K562 (cell line): Measurements from ENCODE around the gene ZBTB47. TPM values are rescaled to one million over a fixed set of nuclear protein-coding genes. Genes with fewer than 3 reads are reported as not detected.

ENCODE experiments used
- BCOR ChIP-seq: fragments of 450-650 bp; IDR thresholded peaks from 2 replicates; pipeline ENCODE4 v1.6.1; 2016
- CHD1 ChIP-seq: fragments of 200-600 bp; sonication (generic); IDR thresholded peaks from one replicate; pipeline ENCODE4 v1.6.1; 2012; ENCODE audit warnings: mild to moderate bottlenecking, moderate library complexity, low read length, inconsistent platforms
- ILK ChIP-seq: fragments of 450-650 bp; IDR thresholded peaks from 2 replicates; pipeline ENCODE4 v1.6.1; 2016; ENCODE audit warnings: missing genetic modification characterization, low read depth, mild to moderate bottlenecking, missing compliant biosample characterization, moderate library complexity, borderline replicate concordance
- KDM5B ChIP-seq: fragments of 200-600 bp; sonication (generic); IDR thresholded peaks from 2 replicates; pipeline ENCODE4 v1.6.1; 2012; ENCODE audit warnings: low read depth, mild to moderate bottlenecking, moderate library complexity, low read length, control low read depth, inconsistent platforms; ENCODE audit not compliant: insufficient replicate concordance
- PPARD ChIP-seq: fragments of 250-450 bp; sonication (Bioruptor Pico); IDR thresholded peaks from 2 replicates; pipeline ENCODE4 v1.8.0; 2022; ENCODE audit warnings: inconsistent platforms, mild to moderate bottlenecking, moderate library complexity
- SOX6 ChIP-seq: fragments of 450-650 bp; IDR thresholded peaks from 2 replicates; pipeline ENCODE4 v1.6.1; 2014; ENCODE audit warnings: mild to moderate bottlenecking
- ZFP1 ChIP-seq: fragments of 450-650 bp; formaldehyde crosslinking; IDR thresholded peaks from 2 replicates; pipeline ENCODE4 v1.4.0; 2020; ENCODE audit warnings: mild to moderate bottlenecking, mixed read lengths
- ZNF445 ChIP-seq: fragments of 250-450 bp; sonication (Bioruptor Pico); IDR thresholded peaks from 2 replicates; pipeline ENCODE4 v1.4.0; 2020; ENCODE audit warnings: low read depth, mild to moderate bottlenecking, moderate library complexity
- polyA plus RNA-seq, 8 experiments: library from polyadenylated mRNA; depleted of rRNA in 4 of 8; stranded (reverse) in 5 of 8; unstranded in 3 of 8; fragments of >200 nt; fragmentation: Nextera tagmentation in 2 of 8; fragmentation: Illumina TruSeq in 1 of 8; extraction: Ambion mirVana in 2 of 8; extraction: Trizol in 1 of 8; gene quantifications; 2 replicates each; pipeline versions ENCODE4 v1.2.1 to v1.2.3, GENCODE V29; 2011 to 2014; ENCODE audit warnings: inconsistent platforms in 1 of 8, missing spikeins in 1 of 8
- total RNA-seq, 7 experiments: library from RNA; depleted of rRNA in 6 of 7; stranded (reverse); fragments of >200 nt in 6 of 7; fragmentation: Illumina TruSeq in 2 of 7; extraction: Trizol in 2 of 7; gene quantifications; 2 replicates each; pipeline versions ENCODE4 v1.2.1 to v1.2.3, GENCODE V29; 2011 to 2021; ENCODE audit warnings: low replicate concordance in 1 of 7
- TF ChIP-seq, protein P1 (sequence below): sonication (generic); formaldehyde crosslinking; IDR thresholded peaks from 2 replicates; pipeline ENCODE4 v1.8.1; 2023; ENCODE audit warnings: missing genetic modification reagents, mild to moderate bottlenecking, borderline replicate concordance
- TF ChIP-seq, protein P2 (sequence below): sonication (generic); formaldehyde crosslinking; IDR thresholded peaks from 2 replicates; pipeline ENCODE4 v1.8.0; 2022; ENCODE audit warnings: missing genetic modification reagents, mild to moderate bottlenecking, borderline replicate concordance
- TF ChIP-seq, protein P3 (sequence below): fragments of 450-650 bp; formaldehyde crosslinking; IDR thresholded peaks from 2 replicates; pipeline ENCODE4 v1.4.0; 2022; ENCODE audit warnings: missing genetic modification characterization
- TF ChIP-seq, protein P4 (sequence below): fragments of 200-400 bp; formaldehyde crosslinking; IDR thresholded peaks from 2 replicates; pipeline ENCODE4 v1.6.1; 2017; ENCODE audit warnings: mild to moderate bottlenecking, low read depth, low read length, moderate library complexity
- TF ChIP-seq, protein P5 (sequence below): fragments of 450-650 bp; IDR thresholded peaks from one replicate; pipeline ENCODE4 v1.6.1; 2018; ENCODE audit warnings: mild to moderate bottlenecking, moderate library complexity; ENCODE audit not compliant: partially characterized antibody

Gene ZBTB47
- total and polyA plus RNA-seq, 9 of the 15 experiments (the other 6 are each of a cell fraction or from before 2014, with no cell fraction given): 0.11 to 4.6 (median 1.7) TPM; not detected in 1

DNA sequence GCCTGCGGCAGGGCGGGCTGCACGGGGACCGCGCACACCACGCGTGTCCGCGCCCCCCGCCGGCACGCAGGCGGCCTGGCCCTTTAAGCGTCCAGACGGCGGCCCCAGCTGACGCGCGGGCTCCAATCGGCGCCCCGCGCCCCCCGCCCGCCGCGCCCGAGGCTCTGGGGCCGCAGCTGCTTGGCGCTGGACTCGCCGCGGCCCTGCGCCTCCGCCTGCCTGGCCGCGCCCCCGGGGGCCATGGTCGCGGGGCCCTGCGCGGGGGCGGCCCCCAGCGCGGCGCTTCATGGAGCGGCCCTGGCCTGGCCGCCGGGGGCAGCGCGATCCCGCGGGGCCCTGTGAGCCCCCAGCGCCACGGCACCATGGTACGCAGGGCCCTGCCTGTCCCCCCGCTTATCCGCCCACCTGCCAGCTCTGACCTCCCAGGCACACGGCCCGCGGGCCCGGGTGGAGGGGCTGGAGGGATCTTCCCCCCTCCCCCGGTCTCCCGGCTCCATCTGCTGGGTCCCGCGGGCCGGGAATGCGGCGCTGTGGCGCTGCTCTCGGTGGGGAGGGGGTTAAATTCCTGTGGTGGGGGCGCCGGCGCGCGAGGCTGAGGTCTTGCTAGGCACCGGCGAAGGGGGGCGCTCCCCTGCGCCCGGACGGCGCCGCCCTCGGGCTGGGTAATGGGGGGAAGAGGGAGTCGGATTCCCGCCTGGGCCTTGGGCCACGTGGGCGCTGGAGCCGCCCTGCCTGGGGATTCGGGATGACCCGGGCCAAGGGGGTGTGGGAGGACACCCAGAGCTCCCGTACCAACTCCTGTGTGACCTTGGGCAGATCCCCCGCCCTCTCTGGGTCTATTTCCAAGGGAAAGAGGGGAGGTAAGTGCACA lies 1.1 kb downstream of the ZBTB47 start (continued):
- TF ChIP-seq ILK (tag) (no peak), SOX6 (no peak), KDM5B (peak; percentile 29), ZFP1 (no peak), BCOR (peak; percentile 81), PPARD (no peak), CHD1 (no peak), ZNF445 (CRISPR knock-in tag) (no peak)
- TF ChIP-seq, protein P1, sequence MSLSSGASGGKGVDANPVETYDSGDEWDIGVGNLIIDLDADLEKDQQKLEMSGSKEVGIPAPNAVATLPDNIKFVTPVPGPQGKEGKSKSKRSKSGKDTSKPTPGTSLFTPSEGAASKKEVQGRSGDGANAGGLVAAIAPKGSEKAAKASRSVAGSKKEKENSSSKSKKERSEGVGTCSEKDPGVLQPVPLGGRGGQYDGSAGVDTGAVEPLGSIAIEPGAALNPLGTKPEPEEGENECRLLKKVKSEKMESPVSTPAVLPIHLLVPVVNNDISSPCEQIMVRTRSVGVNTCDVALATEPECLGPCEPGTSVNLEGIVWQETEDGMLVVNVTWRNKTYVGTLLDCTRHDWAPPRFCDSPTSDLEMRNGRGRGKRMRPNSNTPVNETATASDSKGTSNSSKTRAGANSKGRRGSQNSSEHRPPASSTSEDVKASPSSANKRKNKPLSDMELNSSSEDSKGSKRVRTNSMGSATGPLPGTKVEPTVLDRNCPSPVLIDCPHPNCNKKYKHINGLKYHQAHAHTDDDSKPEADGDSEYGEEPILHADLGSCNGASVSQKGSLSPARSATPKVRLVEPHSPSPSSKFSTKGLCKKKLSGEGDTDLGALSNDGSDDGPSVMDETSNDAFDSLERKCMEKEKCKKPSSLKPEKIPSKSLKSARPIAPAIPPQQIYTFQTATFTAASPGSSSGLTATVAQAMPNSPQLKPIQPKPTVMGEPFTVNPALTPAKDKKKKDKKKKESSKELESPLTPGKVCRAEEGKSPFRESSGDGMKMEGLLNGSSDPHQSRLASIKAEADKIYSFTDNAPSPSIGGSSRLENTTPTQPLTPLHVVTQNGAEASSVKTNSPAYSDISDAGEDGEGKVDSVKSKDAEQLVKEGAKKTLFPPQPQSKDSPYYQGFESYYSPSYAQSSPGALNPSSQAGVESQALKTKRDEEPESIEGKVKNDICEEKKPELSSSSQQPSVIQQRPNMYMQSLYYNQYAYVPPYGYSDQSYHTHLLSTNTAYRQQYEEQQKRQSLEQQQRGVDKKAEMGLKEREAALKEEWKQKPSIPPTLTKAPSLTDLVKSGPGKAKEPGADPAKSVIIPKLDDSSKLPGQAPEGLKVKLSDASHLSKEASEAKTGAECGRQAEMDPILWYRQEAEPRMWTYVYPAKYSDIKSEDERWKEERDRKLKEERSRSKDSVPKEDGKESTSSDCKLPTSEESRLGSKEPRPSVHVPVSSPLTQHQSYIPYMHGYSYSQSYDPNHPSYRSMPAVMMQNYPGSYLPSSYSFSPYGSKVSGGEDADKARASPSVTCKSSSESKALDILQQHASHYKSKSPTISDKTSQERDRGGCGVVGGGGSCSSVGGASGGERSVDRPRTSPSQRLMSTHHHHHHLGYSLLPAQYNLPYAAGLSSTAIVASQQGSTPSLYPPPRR (CRISPR knock-in tag): no peak
- TF ChIP-seq, protein P2, sequence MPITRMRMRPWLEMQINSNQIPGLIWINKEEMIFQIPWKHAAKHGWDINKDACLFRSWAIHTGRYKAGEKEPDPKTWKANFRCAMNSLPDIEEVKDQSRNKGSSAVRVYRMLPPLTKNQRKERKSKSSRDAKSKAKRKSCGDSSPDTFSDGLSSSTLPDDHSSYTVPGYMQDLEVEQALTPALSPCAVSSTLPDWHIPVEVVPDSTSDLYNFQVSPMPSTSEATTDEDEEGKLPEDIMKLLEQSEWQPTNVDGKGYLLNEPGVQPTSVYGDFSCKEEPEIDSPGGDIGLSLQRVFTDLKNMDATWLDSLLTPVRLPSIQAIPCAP: no peak
- TF ChIP-seq, protein P3, sequence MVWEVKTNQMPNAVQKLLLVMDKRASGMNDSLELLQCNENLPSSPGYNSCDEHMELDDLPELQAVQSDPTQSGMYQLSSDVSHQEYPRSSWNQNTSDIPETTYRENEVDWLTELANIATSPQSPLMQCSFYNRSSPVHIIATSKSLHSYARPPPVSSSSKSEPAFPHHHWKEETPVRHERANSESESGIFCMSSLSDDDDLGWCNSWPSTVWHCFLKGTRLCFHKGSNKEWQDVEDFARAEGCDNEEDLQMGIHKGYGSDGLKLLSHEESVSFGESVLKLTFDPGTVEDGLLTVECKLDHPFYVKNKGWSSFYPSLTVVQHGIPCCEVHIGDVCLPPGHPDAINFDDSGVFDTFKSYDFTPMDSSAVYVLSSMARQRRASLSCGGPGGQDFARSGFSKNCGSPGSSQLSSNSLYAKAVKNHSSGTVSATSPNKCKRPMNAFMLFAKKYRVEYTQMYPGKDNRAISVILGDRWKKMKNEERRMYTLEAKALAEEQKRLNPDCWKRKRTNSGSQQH (CRISPR knock-in tag): no peak
- TF ChIP-seq, protein P4, sequence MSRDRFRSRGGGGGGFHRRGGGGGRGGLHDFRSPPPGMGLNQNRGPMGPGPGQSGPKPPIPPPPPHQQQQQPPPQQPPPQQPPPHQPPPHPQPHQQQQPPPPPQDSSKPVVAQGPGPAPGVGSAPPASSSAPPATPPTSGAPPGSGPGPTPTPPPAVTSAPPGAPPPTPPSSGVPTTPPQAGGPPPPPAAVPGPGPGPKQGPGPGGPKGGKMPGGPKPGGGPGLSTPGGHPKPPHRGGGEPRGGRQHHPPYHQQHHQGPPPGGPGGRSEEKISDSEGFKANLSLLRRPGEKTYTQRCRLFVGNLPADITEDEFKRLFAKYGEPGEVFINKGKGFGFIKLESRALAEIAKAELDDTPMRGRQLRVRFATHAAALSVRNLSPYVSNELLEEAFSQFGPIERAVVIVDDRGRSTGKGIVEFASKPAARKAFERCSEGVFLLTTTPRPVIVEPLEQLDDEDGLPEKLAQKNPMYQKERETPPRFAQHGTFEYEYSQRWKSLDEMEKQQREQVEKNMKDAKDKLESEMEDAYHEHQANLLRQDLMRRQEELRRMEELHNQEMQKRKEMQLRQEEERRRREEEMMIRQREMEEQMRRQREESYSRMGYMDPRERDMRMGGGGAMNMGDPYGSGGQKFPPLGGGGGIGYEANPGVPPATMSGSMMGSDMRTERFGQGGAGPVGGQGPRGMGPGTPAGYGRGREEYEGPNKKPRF: no peak
- TF ChIP-seq, protein P5, sequence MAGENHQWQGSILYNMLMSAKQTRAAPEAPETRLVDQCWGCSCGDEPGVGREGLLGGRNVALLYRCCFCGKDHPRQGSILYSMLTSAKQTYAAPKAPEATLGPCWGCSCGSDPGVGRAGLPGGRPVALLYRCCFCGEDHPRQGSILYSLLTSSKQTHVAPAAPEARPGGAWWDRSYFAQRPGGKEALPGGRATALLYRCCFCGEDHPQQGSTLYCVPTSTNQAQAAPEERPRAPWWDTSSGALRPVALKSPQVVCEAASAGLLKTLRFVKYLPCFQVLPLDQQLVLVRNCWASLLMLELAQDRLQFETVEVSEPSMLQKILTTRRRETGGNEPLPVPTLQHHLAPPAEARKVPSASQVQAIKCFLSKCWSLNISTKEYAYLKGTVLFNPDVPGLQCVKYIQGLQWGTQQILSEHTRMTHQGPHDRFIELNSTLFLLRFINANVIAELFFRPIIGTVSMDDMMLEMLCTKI: no peak
